Neural progenitor cell (in vitro differentiated cells): ENCODE results near the gene SLC25A13.

Source experiments
- EZH2 ChIP-seq: fragments of 200-600 bp; sonication (generic); IDR thresholded peaks from 2 replicates; pipeline ENCODE4 v1.6.1; 2017; ENCODE audit warnings: antibody characterized with exemption, mild to moderate bottlenecking, moderate library complexity
- EZH2phosphoT487 ChIP-seq: fragments of 200-600 bp; sonication (generic); IDR thresholded peaks from 2 replicates; pipeline ENCODE4 v1.6.1; 2017; ENCODE audit warnings: antibody characterized with exemption
- TF ChIP-seq, protein P1 (sequence below): fragments of 200-600 bp; sonication (generic); IDR thresholded peaks from 2 replicates; pipeline ENCODE4 v1.5.1; 2017; ENCODE audit warnings: antibody characterized with exemption, mild to moderate bottlenecking

DNA sequence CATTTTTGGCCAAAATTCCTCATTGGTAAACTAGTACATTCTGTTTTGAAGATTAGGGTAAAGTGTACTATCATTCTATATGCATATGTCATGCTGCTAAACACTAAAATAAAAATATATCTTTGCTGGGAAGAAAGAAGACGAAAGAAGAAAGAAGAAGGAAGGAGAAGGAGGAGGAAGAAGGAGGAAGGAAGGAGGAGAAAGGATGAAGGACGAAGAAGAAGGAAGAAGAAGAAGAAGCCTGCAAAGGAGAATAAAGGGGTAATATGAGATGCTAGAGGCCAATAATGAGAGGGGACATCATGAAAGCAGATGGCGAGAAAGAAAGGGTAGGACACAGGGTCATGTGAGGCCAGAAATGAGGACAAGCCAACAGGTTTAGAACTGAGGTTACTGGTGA lies 8.0 kb downstream of the SLC25A13 start:
- TF ChIP-seq, protein P1, sequence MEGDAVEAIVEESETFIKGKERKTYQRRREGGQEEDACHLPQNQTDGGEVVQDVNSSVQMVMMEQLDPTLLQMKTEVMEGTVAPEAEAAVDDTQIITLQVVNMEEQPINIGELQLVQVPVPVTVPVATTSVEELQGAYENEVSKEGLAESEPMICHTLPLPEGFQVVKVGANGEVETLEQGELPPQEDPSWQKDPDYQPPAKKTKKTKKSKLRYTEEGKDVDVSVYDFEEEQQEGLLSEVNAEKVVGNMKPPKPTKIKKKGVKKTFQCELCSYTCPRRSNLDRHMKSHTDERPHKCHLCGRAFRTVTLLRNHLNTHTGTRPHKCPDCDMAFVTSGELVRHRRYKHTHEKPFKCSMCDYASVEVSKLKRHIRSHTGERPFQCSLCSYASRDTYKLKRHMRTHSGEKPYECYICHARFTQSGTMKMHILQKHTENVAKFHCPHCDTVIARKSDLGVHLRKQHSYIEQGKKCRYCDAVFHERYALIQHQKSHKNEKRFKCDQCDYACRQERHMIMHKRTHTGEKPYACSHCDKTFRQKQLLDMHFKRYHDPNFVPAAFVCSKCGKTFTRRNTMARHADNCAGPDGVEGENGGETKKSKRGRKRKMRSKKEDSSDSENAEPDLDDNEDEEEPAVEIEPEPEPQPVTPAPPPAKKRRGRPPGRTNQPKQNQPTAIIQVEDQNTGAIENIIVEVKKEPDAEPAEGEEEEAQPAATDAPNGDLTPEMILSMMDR, result no peak
- no peak for TF ChIP-seq EZH2
- no peak for TF ChIP-seq EZH2phosphoT487
